Measurements from ENCODE around the gene GTF3C4.

Gene GTF3C4

GRCh38 chr9:132645711-132646110 is 24.6 kb upstream of the GTF3C4 start:
- Histone ChIP-seq H3F3A (ENCODE audit: insufficient read depth, low read length) (no peaks in the 10 kb centered on the region), H3K4me3 (ENCODE audit: low read depth, low read length, poor library complexity, severe bottlenecking) (no peak overlapping the region), H3K36me3 (ENCODE audit: insufficient read depth, low read length) (peaks cover 97% of the 10 kb centered on the region), H3K9ac (ENCODE audit: low read length) (no peak overlapping the region), H3K9me3 (ENCODE audit: low read length) (no peaks in the 10 kb centered on the region), H3K4me1 (ENCODE audit: insufficient read depth, low read length, severe bottlenecking) (no peaks in the 10 kb centered on the region), H2AFZ (ENCODE audit: low read length) (no peak overlapping the region), H3K79me2 (ENCODE audit: insufficient read depth, low read length) (no peaks in the 10 kb centered on the region), H3K9me2 (ENCODE audit: low read depth, low read length) (no peaks in the 10 kb centered on the region), H3K27ac (ENCODE audit: low read depth, low read length, poor library complexity, severe bottlenecking) (no peak overlapping the region), H4K20me1 (ENCODE audit: insufficient read depth, low read length) (no peaks in the 10 kb centered on the region), H3K4me2 (ENCODE audit: low read length) (no peak overlapping the region), H3K27me3 (ENCODE audit: insufficient read depth, low read length) (no peaks in the 10 kb centered on the region)
- TF ChIP-seq CTCF (IDR thresholded peaks at IDR 0.05; ENCODE audit: low read length) (no peak), EZH2 (IDR thresholded peaks at IDR 0.05; ENCODE audit: borderline replicate concordance, low read length) (no peak)

- H3K4me1 ChIP-seq (ENCODE audit: insufficient read depth, low read length, severe bottlenecking), result no peaks in the 10 kb centered on the region
- no peaks in the 10 kb centered on the region for H3K9me3 ChIP-seq (ENCODE audit: low read length)
- no peak overlapping the region for H3K4me2 ChIP-seq (ENCODE audit: low read length)
- peaks cover 96% of the 10 kb centered on the region for H3K36me3 ChIP-seq (ENCODE audit: insufficient read depth, low read length)
- H4K20me1 ChIP-seq (ENCODE audit: insufficient read depth, low read length), result no peaks in the 10 kb centered on the region
- no peaks in the 10 kb centered on the region for H3K79me2 ChIP-seq (ENCODE audit: insufficient read depth, low read length)
- no peak overlapping the region for H3K27ac ChIP-seq (ENCODE audit: low read depth, low read length, poor library complexity, severe bottlenecking)
- no peaks in the 10 kb centered on the region for H3F3A ChIP-seq (ENCODE audit: insufficient read depth, low read length)
- no peaks in the 10 kb centered on the region for H3K27me3 ChIP-seq (ENCODE audit: insufficient read depth, low read length)
- H3K9ac ChIP-seq (ENCODE audit: low read length), result no peak overlapping the region
- H3K4me3 ChIP-seq (ENCODE audit: low read depth, low read length, poor library complexity, severe bottlenecking), result no peak overlapping the region
- TF ChIP-seq EZH2 (IDR thresholded peaks at IDR 0.05; ENCODE audit: borderline replicate concordance, low read length), result no peak
- TF ChIP-seq CTCF (IDR thresholded peaks at IDR 0.05; ENCODE audit: low read length), result no peak
- H3K9me2 ChIP-seq (ENCODE audit: low read depth, low read length), result no peaks in the 10 kb centered on the region
- no peak overlapping the region for H2AFZ ChIP-seq (ENCODE audit: low read length)
Measured at GRCh38 chr9:132646726-132647125, 23.5 kb upstream of the GTF3C4 start.

DNA sequence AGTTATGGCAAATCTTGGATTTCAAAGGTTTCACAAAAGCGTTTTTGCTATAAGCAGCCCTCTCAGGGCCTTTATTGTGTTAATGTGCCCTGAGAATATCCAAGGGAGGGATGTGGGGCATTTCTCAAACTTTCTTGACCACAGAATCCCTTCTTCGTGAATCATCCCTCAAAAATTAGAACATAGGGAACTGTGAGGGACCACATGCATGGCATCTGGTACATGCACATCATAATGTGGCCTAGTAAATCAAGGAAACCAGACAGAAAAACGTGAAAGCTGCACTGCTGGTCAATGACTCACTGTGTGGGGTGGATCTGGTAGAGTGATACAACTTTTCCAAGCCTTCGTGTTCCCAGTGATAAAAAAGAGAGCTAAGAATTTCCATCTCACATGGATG is 22.9 kb upstream of the GTF3C4 start:
- H3K9me3 ChIP-seq (ENCODE audit: low read length), result no peaks in the 10 kb centered on the region
- H3F3A ChIP-seq (ENCODE audit: insufficient read depth, low read length), result no peaks in the 10 kb centered on the region
- no peak overlapping the region for H3K27ac ChIP-seq (ENCODE audit: low read depth, low read length, poor library complexity, severe bottlenecking)

More for the DNA sequence above, 22.9 kb upstream of the GTF3C4 start:
- peaks cover 97% of the 10 kb centered on the region for H3K36me3 ChIP-seq (ENCODE audit: insufficient read depth, low read length)
- TF ChIP-seq CTCF (IDR thresholded peaks at IDR 0.05; ENCODE audit: low read length) (no peak), EZH2 (IDR thresholded peaks at IDR 0.05; ENCODE audit: borderline replicate concordance, low read length) (no peak)
- H4K20me1 ChIP-seq (ENCODE audit: insufficient read depth, low read length), result no peaks in the 10 kb centered on the region
- no peaks in the 10 kb centered on the region for H3K9me2 ChIP-seq (ENCODE audit: low read depth, low read length)
- no peaks in the 10 kb centered on the region for H3K79me2 ChIP-seq (ENCODE audit: insufficient read depth, low read length)
- H3K9ac ChIP-seq (ENCODE audit: low read length), result no peak overlapping the region
- H3K4me3 ChIP-seq (ENCODE audit: low read depth, low read length, poor library complexity, severe bottlenecking), result no peak overlapping the region
- H3K4me1 ChIP-seq (ENCODE audit: insufficient read depth, low read length, severe bottlenecking), result no peaks in the 10 kb centered on the region
- H3K4me2 ChIP-seq (ENCODE audit: low read length), result no peak overlapping the region
- no peak overlapping the region for H2AFZ ChIP-seq (ENCODE audit: low read length)
- no peaks in the 10 kb centered on the region for H3K27me3 ChIP-seq (ENCODE audit: insufficient read depth, low read length)

Measured in OCI-LY1 (cell line).